HG02973 (cell line): ENCODE results near the gene CRYM.
"Not testable (repeated sequence)": the region's sequence is repeated elsewhere in the genome, so short reads cannot be mapped to it uniquely, and the experiment has no call there.

Experiments used
- ATAC-seq: cut with Tn5 transposase; IDR thresholded peaks from one replicate; pipeline ENCODE4 v1.9.1; 2021; ENCODE audit warnings: moderate library complexity; ENCODE audit not compliant: unreplicated experiment

CRYM gene

DNA sequence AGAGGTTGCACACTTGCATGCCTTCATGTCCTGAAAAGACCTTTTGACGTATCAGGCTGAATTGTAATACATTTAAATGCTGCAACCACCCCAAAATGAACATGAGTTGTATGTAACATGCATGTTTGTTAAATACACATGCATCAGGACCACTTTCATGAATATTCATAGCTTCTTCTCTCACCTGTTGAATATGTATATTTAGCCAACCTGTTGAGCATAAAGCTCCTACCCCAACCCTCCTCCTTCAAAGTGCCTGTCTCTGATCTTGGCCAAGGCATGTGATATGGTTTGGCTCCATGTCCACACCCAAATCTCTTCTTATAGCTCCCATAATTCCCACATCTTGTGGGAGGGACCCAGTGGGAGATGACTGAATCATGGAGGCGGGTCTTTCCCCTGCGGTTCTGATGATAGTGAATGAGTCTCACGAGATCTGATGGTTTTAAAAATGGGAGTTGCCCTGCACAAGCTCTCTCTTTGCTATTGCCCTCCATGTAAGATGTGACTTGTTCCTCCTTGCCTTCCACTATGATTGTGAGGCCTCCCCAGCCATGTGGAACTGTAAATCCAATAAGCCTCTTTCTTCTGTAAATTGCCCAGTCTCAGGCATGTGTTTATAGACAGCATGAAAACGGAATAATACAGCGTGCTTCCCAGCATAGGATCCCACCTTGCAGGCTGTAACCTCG is 3.8 kb upstream of the CRYM start:
- no peak for ATAC-seq

DNA sequence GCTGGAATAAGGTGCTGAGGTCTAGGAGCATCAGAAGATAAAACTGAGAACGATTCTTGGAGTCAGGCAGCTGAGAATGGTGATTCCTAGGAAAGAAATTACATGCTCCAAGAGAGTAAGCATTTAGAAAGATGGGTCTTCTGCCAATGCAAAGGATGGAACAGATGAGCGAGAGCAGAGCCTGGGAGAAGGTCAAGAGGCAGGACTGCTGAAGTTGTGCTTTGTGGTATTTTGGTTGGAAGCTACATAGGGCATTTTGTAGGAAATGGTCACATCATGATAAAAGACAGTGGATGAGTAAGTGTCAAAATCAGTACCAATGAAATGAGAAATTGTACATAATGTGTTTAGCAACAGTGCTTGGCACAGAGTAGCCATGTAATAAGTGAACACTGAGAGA is 1.4 kb upstream of the CRYM start:
- no peak for ATAC-seq

DNA sequence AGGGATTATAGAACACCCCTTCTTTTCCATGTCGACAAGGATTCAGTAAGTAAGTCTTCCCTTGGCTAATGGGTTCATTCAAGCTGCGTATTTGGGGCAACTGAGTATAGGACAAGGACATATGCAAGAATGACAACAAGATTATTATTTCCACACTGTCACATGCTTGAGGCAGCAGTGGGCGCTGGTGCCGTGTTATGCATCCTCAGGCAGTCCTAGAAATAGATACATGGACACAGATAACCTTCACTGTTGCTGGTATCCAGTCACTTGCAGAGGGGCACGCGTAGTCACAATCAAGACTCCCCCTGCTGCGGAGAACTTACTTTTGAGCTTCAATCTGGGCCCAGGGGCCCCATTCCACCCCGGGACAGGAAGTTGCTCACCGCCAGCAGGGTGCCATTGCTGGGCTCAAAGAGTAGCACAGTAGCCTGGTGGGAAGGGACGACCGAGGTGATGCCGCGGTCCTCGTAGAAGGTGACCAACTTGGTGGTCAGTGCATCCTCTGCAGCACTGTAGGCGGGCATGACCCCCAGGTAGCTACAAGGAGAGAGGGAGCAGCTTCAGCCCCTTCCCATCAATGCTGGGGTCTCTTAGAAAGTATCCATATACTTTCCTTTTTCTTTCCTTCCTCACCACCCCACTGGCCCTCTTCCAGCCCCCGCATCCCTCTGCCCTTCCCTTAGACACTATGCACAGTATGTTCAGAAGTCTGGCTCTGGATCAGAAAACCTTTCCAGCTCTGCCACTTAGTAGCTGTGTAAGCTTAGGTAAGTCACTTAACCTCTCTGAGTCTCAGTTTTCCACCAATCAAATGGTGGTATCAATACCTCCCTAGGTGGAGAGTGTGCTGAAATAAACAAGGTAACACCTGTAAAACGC is 804 bp downstream of the CRYM start:
- no peak for ATAC-seq

DNA sequence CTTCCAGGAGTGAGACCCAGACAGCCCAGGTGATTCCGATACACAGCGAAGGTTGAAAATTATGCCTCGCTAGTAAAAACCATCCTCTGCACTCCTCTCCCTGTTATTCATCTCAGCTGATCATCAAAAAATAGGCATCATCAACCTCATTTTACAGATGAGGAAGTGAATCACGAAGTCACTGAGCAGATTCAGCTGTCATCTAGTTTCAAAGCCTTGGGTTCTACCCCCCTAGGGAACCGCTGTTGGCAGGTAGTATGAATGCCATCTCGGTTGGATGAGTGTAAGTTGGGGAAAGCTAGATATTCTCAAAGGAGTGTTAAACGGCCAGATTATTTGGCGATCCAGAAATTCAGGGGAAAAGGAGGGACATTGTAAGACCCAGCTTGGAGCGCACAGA is 2.0 kb downstream of the CRYM start:
- ATAC-seq = no peak

DNA sequence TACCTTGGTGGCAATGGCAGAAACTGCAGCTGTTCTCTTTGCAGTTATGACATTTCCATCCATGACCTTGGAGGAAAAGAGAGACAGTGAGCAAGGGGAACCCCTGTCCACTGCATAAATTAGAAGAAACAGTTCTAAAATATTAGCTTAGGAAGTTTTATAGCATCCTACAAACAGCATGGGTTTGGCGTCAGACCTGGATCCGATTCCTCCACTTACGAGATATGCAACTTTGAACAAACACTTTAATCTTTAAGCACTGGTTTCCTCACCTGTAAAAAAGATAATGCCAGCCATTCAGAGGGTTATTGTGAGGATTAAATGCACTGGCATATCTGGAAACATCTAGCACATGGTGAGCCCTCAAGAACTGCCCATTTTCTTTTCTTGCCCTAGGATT is 2.6 kb downstream of the CRYM start:
- ATAC-seq = no peak

DNA sequence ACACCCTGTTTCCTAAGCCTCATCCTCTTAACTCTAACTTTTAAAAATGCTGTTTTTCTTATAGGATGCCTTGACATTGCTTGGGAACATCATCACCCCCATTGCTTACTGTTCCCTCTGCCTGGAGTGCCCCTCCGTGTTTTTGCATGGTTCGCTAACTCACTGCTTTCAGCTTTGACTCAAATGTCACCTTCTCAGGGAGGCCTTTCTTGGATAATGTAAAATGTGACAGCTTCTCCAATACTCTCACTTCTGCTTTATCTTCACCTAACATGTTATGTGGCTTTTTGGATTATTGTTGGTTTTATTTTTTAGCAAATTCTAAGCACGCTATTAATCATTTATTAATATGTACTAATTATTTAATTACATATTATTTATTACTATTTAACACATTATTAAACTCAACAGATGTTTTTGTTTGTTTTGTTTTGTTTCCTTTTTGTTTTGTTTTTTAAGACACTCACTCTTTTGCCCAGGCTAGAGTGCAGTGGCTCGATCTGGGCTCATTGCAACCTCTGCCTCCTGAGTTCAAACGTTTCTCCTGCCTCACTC is 3.8 kb downstream of the CRYM start:
- no peak for ATAC-seq

DNA sequence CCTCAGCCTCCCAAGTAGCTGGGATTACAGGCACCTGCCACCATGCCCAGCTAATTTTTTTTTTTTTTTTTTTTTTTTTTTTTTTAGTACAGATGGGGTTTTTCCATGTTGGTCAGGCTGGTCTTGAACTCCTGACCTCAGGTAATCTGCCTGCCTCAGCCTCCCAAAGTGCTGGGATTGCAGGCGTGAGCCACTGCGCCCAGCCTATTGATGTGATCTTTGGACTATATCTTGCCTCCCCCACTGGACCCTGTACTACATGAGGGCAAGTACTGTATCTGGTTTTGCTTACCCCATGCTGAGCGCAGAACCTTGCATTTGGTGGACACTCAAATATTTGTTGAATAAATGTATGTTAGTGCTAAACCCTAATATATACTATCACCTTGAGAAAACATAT is 5.3 kb downstream of the CRYM start:
- ATAC-seq = not testable (repeated sequence)

DNA sequence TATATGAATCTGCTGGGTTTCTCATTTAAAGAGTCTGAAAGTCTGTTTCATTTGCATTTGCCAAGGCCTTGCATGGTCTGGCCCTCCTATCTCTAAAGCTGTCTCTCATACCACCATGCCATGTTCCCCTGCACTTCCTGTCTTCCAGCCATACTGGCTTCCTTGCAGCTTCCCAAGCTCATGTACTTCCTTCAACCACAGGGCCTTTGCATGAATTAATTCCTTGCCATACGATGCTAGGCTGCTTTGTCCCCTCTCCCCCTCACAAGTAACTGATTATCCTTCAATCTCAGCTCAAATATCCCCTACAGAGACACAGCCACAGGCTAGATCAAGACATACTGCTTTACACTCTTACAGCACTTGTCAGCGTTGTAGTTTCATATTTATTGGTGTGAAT is 5.8 kb downstream of the CRYM start:
- ATAC-seq = no peak

DNA sequence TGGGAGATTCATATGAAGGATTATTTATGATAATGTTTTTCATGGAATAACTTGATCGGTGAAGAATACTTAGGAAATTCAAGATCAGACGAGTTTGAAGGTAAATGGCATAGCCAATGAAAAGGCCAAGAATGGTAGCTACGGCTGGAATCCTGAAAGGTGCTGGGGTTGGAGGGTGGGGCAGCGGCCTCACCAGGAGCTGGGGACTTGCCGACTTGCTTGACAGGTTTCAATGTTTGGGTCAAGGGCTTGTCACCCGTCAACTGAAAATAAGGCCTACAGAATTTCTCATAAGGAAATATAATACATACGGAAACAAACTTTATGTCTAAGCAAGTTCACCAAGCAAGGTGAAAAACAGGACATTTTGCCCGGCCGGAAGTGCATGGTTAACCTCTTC is 9.9 kb downstream of the CRYM start:
- no peak for ATAC-seq

DNA sequence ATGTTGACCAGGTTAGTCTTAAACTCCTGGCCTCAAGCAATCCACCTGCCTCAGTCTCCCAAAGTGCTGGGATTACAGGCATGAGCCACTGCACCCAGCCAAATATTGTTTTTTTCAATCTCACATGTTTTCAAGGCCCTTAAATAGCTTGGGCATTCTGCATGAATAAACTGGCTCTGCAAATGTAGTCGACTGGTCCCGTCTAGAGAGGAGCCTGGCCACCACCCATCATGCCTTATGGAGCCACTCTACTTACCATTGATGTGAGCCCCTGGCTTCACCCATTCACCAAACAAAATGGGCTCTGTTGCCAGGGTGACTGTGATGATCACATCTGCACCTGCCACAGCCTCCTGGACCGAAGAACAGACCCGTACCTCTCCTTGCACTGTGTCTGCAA is 10.8 kb downstream of the CRYM start:
- ATAC-seq = no peak

DNA sequence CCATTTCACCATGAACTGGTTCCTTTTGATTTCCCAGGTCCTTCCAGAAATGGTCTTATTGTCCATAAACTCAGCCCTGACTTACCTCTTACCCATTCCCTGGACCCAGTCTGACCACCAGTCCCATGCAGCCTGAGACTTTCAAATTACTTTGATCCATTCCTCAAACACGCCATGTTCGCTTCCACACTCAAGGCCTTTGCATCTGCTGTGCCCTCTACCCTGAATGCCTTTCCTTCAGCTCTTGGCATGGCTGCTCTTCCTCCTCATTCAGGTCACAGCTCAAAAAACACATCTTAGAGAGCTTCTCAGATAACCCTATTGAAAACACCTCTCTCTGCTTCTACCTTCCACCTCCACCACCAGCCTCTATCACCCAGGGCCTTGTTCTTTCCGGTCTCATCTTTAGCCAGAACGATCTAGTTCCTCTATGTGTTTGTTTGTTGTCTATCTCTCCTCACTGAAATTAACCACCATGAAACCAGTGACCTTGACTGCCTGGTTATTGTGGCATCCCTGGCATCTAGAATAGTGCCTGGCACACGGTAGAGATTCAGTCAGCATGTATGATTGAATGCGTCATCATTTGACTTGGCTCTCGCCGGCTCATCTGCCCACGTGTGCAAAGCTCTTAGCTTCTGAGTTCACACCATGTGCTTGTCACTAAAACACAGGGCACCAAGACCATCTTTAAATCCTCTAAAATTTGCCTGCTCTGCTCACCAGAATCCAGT is 12.8 kb downstream of the CRYM start:
- ATAC-seq = no peak

DNA sequence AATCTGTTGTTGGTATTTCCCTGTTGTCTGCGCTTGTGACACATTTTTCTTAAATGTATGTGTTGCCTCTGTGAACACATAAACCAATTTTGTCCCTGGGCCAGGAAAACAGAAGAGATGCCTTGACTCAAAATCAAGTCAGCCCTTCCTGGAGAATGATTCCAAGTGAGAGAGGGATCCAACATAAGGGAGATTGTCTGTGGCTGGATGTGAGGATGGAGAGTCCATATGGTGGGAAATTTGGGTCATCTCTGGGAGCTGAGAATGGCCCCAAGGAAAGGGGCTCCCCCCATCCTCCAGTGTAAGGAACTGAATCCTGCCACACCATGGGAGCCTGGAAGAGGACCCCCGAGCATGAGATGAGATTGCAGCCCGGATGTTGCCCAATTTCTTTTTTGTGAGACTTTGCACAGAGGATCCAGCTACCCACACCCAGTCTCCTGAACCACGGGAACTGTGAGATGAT is 13.5 kb downstream of the CRYM start:
- ATAC-seq = no peak

DNA sequence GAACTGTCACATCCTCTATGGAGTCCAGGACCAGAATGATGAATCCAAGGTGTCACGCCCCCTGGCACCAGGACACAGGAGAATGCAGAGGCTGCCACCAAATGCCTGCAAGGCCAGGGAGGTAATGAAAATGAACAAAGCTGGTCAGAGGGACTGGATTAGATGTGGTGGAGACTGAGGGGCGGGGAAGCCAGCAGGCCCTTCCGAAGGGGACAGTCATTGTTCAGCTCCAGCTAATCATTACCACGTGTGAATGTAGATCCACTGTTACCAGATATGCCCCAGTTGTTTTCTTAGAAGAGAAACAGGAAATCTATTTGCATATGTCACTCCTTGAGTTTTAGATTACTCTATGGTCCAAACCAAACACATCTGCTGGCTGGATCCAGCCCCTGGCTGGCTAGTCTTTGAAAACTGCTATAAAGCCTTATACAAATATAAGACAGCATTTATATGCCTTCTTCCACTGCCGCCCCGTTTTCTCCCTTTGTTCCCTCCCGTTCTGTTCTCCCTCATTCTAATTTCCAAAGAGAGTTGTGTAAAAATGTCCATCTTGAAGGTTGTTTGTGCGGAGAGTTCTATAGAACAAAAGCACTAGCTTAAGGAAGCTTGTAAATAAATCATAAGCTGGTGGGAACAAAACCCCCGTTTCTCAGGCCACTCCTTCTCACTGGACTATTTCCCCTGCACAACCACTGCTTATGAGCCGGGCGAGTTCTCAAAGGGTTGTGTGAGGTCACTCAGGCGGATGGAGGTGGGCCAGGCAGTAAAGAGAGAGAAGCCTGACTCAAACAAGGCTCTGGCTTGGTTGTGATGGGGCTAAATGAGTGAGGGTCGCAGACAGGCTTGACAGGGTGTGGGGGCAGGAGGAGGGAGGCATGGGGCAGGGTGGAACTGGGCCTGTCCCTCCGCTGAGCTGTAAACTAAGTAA is 14.2 kb downstream of the CRYM start:
- ATAC-seq = peak; percentile 84

DNA sequence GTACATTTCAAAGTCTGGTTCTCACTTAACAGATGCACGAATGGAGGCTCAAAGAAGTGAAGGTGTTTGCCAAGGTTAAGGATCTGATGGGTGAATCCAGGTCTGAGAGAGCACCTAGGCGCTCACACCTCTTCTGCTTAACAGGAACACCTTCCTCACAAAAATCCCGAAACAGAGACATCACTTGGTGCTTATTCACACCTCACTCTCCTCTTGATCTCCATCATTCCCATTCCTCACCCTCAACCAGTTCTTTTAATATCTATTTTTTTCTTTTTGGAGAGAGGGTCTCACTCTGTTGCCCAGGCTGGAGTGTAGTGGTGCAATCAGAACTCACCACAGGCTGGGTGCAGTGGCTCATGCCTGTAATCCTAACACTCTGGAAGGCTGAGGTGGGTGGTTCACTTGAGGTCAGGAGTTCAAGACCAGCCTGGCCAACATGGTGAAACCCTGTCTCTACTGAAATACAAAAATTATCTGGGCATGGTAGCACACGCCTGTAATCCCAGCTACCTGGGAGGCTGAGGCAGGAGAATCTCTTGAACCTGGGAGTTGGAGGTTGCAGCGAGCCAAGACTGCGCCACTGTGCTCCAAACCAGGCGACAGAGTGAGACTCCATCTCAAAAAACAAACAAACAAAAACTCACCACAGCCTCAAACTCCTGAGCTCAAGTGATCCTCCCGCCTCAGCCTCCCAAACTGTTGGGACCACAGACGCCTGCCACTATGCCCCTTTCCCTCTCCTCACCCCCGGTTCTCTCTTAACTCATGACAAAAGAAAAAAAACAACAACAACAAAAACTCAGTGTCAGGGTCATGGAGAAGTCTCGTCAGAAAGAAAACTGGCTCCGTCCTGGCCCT is 15.1 kb downstream of the CRYM start:
- no peak for ATAC-seq

DNA sequence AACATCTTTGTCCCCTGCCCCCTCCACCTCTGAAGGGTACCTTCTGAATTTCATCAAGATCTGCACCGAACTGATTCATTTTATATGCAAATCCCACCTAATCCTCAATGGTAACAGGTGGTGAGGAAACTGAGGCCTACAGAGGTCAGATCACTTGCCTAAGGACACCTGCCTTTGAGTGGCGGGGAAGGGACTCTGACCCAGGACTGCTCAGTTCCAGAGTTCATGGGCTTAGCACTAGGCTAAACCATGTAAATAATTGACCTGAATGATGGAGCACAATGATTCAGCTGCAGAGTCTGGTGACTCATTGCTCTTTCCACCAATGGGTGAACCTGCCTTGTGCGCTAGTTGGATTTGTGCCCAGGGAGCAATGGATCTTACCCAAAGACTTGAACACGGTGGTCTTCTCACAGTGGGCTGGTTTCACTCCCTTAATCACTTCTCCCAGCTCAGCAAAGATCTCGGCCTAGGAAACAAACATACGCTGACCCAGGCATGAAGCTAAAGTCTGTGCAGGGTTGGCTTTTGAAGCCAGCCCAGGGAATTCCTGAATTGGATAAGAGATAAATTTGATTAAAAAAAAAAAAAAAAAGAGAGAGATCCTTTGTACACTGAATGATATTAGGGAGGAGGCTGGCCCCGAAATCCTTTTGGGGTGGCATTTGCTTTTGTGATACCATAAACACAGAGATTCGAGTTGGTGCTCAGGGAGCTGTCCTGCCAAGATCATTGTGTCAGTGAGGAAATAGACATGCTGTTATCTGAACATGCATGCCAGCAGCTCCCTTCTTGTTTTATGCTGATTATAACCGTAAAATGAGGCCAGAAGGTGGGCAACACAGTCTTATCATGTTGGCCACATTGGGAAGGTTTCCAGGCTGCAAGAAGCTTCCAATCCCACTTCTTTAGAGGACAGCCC is 17.0 kb downstream of the CRYM start:
- no peak for ATAC-seq

DNA sequence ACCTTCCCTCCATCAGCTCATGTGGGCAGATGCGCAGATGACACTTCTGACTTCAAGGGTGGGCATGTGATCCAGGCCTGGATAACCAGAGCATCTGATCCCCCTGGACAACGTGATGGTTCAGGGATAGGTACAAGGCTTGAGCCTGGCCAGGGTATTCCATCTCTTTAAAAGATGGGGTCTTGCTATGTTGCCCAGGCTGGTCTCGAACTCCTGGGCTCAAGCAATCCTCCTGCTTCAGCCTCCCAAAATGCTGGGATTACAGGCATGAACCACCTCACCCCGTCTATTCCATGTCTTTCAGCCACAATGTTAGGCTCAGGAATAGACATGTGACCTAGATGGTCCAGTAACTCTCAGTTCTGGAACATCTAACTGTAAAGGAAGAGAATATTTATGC is 20.8 kb downstream of the CRYM start:
- ATAC-seq = no peak

DNA sequence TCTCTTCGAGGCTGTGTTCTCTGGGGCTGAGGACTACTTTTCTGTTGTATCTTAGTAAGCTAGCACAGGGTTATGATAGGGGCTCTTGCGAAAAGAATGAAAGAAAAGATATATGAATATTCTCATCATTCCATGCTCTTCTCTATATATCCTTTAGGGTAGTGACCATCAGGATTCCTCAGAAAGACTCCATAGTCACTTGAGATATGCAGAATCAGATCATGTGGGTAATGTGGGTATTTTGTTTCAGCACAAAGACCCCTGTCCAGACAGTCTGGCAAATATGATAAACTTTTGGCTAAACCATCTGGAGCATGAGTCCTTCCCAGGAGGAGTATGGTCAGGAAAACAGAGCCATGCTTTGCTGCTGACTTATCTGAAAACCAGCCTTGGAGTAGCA is 21.5 kb downstream of the CRYM start:
- no peak for ATAC-seq

DNA sequence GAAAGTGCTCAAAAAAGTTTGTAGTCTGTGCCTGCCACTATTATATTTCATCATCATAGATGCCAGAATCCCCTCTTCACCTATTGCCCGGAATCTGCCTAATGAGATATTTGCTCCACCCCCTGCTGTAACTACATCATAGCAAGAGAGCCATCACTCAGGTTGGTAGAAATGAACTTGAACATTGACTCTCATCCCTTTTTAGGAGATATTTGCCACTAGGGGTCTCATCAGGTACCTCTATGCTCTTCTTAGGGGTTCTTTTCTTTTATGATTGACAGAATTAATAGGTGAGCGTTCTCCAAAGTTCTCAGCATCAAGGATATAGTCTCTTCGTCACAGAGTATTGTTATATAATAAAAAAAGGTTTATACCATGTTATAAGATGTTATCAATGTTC is 24.6 kb downstream of the CRYM start:
- ATAC-seq = no peak
